Islet precursor cell (in vitro differentiated cells): ENCODE measurements around the gene LIMCH1.

Experiments used
- DNase-seq: peaks from one replicate; pipeline ENCODE4 v3.0.0-alpha.2; 2018

LIMCH1 gene

DNA sequence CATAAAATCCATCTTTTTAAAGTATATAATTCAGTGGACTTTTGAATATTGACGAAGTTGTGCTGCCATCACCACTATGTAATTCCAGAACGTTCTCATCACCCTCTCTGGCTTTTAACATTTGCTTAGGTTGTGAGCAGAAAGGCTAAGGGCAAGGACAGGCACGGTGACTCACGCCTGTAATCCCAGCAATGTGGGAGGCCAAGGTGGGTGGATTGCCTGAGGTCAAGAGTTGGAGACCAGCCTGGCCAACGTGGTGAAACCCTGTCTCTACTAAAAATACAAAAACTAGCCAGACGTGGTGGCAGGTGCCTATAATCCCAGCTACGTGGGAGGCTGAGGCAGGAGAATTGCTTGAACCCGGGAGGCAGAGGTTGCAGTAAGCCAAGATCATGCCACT is 199.5 kb downstream of the LIMCH1 start:
- peak; percentile 70 for DNase-seq

GRCh38 chr4:41741354-41741753 is 203.4 kb downstream of the LIMCH1 start:
- DNase-seq = no peak

DNA sequence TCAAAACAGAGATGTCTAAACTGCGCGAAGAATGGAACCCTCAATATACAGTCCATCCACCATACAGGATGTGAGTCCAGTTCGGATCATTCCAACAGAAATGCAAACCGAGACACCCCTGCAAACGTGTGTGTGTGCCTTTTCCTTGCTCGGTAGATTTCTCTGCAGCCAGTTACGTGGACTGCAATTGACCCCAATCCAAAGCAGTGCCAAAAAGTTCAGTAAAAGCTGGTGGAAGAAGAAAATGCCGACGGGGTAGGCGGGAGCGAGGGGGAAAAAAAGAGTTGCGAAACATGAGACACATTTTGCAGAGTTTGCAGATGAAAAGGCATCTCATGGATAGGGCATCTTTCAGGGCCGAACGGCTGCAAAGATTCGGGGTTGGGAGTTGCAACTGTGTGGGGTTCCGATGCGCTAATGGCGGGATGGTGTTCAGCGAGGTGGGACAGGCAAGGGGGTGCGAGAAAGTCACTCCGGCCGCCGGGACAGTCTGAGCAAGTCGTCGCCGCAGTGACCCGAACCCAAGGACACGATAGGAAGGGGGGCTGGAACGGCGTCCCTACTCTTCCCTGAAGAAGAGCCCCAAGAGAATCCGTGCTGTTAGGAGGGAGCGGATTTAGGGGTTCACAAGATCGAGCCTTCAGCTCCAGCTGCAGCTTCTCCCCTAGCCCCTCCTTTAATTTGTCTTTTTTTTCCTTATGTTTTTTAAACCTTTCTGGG is 206.8 kb downstream of the LIMCH1 start:
- no peak for DNase-seq

- peak; percentile 58 for DNase-seq
These were observed 207.5 kb downstream of the LIMCH1 start for GRCh38 chr4:41745292-41746024.

DNA sequence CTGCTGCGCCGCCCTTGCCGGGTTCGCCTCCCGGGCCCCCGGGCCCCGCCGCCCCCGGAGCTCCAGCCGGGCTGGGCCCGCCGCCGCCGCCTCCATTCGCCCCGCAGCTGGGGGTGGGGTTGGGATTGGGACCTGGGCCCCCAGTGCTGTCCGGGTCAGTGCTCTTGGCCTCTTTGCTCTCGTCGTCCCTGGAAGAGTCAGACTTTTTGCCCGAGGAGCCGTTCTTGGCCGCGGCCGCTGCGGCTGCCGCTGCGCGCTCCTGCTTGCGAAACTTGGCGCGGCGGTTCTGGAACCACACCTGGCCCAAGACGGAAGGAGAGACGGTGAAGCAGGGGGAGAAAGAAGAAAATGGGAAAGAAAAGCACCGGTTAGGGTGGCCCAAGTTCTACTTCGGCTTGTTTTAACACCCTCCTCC is 208.1 kb downstream of the LIMCH1 start:
- peak; percentile 52 for DNase-seq

DNA sequence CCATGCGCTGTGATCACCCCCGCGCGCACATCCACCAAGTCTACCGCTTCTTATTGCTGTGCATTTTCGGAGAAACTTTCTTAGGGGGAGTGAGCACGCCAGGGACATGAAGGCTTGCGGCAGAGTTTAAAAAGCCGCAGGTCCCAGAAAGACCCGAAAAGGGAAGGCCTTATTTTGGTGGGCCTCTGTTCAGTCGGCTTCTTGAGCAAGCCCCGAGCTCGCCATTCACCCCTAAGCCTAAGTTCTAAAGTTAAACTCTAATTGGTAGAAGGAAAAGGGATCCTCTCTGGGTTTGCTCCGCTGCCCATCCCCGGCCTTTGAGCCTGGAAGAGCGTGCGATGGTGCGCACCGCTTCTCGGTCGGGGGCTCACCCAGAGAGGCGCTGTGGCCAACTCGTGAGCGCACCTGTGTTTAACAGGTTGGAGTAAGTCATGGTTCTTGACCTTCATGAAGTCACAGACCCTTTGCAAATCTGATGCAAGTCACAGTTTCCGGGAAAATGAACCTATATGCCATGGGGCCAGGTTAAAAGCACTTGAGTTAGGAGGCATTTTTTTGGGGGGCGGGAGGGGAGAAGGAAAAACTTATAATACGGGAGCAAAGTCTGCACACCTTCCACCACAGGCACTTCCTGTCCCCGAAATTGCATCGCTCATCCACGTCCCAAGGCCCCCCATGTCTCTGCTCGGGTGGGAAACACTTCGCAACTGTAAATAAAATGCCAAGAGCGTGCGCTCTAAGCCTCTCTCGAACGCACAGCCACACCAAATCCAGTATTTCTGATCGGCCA is 208.7 kb downstream of the LIMCH1 start:
- DNase-seq = no peak

- peak; percentile 61 for DNase-seq
These were observed 209.5 kb downstream of the LIMCH1 start for GRCh38 chr4:41747230-41748055.

- DNase-seq = no peak
These were observed 210.2 kb downstream of the LIMCH1 start for GRCh38 chr4:41748074-41748570.

DNA sequence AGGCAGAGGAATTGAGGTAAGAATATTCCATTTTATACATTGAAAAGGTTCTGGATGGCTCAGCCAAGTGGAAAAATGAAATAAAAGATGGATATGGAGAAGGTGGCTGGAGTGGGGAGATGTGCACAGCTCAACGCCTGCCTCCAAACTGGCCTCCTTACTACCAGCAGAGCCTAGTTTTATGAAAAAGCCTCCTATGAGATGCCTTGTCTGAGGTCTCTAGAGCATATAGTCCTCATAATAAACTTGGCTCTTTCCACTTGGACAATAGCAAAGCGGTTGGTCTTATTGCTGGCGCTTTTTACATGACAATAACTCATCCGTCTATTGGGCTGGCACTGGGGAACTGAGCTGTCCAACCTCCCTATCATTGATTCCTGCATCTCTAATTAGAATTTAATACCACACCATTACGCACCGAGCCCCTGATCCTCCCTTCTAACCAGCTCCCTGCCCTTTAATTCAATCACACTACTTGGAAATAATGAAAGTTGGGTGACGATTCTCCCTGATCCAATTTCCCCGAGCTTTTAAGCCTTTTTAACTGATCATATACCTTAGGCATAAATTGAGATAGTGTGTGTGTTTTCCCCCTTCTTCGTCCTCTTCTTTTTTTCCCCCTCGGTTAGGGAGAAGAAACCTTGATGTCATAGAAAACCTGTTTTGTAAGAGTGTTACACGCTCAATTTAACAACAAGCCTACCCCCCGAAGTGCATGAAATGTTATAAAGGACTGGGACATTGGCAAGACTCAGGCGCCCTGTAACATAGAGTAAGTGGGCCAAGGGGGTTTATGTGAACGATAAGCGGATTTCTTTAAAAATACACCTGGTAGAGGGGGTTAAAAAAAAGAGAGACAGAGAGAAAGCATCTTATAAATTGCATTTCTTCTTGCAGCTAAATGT is 210.9 kb downstream of the LIMCH1 start, which contains the start of gene PHOX2B:
Gene PHOX2B, minus strand, starts transcription at position 155 of the 905 bp plus-strand sequence. Its CDS starts 115 bp downstream, at position 40.
- no peak for DNase-seq

DNA sequence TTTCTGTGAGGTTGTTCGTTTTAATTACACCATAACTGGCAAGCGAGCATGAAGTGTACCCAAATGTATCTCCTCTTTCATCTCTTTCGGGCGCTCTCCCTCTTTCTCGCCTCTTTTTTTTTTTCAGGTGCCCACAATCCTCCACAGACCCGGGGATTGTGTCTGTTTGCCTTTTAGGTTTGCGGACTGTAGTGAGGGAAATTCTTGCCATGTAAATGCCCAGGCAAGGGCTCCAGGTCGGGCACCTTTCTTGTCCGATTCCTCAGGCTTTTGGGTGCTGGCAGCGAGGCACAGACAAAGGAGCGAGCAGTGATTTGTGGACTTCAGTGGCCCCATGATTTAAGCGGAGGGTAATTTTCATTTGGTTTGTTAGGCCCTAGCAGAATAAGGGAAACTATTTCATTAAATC is 211.7 kb downstream of the LIMCH1 start:
- no peak for DNase-seq
